HG03280 (cell line): Measurements from ENCODE around the gene DHPS.
"Not testable (repeated sequence)": the region's sequence is repeated elsewhere in the genome, so short reads cannot be mapped to it uniquely, and the experiment has no call there.

Experiments
- ATAC-seq: cut with Tn5 transposase; IDR thresholded peaks from one replicate; pipeline ENCODE4 v1.9.1; 2021; ENCODE audit warnings: mild to moderate bottlenecking, moderate library complexity; ENCODE audit not compliant: unreplicated experiment

DHPS gene

DNA sequence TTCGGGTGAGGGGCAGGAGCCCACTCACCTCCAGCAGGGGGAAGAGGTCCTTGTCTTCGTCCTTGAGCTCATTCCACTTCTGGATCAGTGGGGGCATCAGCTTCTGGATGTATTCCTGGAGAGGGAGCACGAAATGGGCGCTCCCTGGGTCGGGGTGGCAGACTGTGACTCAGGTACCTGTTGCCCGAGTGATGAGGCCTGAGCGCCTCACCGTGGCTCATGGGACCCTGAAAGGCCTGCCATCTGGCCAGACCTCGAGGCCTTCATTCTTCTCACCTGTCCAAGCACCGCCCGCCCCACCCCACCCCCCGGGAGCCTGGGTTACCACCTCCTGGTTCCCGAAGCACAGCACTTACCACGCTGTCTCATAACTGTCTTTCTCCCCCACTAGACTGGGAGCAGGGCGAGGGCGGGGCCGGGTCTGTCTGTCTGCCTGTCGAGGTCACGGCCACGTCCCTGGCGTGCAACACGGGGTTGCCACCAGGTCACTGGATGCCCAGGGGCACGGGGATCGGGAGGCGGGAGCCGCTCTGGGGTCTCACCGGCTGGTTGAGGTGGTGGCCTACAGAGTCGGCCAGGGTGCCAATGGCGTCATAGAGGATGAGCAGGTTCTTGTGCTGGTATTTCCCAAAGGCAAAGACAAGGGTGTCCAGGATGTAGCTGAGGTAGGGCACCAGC is 24.1 kb upstream of the DHPS start:
- no peak for ATAC-seq

DNA sequence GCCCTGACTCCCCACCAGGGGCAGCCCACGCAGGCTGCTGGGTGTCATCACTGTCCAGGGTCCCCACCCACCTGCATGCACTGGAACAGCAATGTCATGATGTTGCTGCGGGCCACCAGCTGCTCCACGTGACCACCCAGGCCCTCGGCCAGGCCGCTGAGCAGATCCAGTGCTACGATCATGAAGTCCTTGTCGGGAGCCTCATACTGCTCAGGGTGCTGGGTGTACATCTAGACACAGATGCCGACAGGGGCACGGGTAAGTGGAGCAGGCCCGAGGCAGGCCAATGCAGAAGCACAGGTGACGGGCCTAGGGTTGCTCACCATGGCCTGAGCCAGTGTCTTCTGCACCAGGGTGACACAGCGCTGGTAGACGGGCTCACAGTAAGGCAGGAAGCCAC is 23.5 kb upstream of the DHPS start:
- ATAC-seq: no peak

DNA sequence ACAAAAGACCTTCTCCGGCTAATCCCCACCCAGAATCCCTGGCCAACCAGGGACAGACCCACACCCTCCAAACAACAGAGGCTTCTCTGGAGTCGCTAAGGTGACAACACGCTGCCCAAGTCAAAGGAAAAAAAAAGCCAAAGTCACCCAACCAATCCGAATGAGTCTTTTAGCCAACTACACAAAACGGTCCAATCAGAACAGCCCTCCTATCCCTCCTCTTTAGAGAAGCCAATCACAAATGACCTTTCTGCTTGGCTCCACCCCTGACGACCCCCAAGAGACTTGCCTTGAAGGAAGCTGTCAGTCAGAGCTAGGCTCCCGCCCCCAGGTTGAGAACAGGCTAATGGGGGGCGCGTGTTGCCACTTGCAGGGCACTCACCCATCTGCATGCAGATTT is 21.4 kb upstream of the DHPS start:
- no peak for ATAC-seq

DNA sequence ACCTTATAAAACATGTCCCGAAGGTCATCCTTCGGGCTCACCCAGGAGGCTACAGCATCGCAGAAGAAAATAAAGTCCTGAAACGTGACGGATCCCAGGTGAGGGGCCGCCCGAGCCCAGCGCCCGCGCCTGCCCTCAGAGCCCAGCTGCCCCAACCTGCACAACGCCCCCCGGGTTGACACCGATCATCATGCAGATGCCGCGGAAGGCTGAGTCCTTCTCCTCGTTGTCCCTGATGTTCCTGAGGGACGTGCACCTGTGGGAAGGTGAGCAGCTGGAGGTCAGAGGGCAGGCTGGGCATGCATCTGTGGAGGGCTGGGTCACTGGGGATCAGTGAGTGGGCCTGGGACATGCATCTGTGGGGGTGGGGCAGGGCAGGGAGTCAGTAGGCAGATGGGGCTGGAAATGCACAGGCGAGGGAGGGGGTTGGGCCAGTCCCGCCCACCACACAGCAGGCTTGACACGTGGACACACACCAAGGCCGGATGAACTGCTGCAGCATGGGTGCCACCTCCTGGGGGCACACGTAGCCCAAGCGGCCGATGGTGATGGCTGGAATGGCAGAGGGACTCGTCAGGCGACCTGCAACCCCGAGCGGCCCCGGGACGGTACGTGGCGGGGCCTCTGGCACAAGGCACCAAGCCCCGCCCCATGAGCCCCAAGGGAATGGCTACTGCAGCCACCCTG is 20.1 kb upstream of the DHPS start:
- no peak for ATAC-seq

DNA sequence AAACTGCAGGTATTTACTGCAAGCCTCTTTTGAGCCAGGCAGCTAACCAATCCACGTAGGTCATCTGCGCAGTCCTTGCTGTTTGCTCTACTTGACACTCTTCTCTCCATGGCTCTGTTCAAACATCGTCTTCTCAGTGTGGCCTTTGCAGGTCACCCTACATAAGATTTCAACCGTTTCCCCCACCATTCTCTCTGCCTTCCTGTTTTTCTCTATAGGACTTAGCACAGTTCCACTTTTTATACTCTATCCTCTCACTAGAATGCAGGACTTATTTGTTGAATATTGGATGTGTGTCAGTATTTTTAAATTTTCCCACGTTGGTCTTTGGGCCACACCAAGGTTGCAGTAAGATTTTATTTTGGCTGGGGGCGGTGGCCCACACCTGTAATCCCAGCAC is 16.5 kb upstream of the DHPS start:
- no peak for ATAC-seq

DNA sequence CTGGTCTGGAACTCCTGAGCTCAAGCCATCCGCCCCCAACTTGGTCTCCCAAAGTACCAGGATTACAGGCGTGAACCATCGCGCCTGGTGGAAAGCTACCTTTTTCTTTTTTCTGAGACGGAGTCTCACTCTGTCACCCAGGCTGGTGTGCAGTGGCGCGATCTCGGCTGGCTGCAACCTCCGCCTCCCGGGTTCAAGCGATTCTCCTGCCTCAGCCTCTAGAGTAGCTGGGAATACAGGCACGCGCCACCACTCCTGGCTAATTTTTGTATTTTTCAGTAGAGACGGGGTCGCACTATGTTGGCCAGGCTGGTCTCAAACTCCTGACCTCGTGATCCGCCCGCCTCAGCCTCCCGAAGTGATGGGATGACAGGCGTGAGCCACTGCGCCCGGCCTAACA is 15.7 kb upstream of the DHPS start:
- not testable (repeated sequence) for ATAC-seq

DNA sequence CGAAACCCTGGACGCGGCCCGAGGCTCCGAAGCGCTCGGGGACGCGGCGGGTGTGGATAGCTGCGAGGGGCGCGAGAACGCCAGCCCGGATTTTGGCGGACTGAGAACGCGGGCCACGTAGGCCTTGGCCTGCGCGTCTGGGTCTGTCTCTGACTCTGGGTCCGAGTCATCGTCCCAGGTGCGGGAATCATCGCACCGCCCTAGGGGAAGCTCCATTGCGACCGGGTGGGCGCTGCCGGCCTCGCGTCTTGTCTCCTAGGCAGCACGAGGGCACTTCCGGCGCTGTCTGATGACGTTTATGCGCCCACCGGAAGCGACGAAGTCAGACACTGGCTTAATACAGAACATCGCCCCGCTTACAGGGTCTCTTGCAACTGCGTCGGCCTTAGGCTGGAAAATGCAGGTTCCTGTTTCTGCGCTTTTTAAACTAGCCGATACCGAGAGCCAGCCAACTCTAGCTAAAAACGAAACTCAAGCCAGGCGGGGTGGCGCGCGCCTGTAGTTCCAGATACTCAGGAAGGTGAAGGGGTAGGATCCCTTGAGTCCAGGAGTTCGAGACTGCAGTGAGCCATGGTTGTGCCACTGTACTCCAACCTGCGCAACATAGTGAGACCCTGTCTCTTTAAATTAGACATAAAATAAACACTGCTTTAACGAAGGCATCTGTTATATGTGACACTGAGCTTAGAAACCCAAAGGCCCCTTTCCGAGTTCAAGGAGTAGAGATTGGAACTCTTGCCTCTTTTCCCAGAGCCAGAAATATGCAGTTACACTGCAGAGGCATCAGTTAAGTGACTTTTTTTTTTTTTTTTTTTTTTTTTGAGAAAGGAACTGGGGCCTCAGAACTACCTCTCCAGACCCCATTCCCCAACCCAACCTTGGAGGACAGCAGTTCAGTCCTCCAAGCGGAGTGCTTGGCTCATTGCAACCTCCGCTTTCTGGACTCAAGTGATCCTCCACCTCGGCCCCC is 15.0 kb upstream of the DHPS start, which contains the start of gene FBXW9:
Gene FBXW9, minus strand, starts transcription at position 266 of the 970 bp plus-strand sequence. Its CDS starts 50 bp downstream, at position 216.
- ATAC-seq: peak; percentile 79

DNA sequence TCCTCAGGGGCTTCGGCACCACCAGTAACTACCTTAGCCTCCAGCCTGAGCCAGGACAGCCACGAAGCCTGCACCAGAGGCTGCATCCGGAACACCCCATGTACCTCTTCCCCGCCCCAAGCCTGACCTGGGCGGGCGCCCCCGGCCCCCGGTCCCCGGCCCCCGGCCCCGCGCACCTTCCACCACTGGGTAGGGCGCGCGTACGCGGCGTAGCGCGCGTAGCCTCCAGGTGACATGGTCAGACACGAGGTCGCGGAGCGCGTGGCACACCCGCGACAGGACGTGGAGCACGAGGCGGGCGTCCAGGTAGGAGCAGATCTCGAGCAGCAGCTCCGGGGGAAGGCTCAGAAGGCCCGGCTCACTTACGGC is 14.3 kb upstream of the DHPS start:
- ATAC-seq: peak; percentile 26

DNA sequence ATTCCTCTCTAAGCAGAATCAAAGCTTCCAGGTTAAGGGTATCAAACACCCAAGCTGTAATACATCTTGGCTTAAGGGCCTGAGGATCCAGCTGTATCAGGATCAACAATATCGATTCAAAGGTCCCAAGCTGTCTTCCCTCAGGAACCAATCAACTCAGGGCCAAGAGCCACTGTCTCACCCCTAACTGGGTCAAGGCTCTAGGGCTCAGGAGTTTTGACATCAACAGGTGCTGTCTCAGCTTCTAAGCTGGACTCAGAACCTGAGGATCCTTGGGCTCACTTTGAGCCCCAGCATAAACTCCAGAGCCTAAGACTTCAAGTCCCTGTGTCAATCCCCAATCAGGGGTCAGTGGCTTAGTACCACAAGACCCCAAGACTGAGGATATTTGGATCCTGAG is 13.8 kb upstream of the DHPS start:
- no peak for ATAC-seq

DNA sequence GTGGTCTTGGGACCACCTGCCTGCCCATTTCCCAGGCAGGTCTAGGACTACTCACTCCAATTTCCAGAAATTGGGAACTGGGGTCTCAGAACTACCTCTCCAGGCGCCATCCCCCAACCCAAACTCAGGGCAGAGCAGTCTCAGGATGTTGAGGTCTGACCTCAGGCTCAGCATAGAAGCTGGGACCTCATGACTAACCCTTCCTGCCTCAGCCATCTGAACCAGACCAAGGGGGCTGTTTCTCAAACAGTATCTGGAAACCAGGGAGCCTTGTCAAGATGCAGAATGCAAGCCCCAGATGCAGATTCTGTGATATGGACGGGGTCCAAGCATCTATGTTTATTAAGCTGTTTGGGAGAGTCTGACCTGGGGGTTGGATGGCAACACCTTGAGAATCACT is 13.4 kb upstream of the DHPS start:
- ATAC-seq: no peak

DNA sequence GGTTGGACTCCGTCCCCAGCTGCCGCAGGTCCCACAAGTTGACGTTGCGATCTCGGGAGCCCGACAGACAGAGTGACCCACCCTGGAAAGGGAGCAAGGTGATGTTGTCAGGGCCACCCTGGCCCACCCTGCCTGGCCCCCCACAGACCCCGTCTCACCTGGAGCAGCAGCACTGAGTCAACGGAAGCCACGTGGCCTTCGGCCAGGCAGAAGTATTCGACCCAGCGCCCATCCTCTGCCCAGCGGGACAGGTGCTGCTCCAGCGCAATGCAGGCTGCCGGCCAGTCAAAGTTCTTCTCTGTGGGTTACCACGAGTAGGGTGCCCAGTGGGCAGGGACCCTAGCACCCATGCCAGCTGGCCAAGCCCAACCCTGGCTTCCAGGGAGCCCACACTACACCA is 13.0 kb upstream of the DHPS start:
- ATAC-seq: no peak

DNA sequence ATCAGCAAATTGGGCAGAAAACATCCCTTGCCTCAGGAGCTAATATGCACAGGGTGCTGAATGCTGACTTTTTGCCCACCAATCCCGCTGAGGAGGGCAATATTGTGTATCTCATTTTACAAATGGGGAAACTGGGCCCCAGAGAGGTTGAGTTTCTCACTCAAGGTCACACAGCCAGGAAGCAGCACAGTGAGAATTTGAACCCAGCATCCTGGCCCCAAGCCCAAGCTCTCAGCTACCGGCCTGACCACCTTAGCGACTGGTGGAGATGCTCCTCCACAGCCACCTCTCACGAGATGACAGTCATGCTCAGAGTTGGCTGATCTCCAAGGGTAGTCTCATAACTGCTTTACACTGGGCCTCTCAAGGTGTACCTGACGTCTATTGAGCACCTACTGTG is 11.3 kb upstream of the DHPS start:
- no peak for ATAC-seq

DNA sequence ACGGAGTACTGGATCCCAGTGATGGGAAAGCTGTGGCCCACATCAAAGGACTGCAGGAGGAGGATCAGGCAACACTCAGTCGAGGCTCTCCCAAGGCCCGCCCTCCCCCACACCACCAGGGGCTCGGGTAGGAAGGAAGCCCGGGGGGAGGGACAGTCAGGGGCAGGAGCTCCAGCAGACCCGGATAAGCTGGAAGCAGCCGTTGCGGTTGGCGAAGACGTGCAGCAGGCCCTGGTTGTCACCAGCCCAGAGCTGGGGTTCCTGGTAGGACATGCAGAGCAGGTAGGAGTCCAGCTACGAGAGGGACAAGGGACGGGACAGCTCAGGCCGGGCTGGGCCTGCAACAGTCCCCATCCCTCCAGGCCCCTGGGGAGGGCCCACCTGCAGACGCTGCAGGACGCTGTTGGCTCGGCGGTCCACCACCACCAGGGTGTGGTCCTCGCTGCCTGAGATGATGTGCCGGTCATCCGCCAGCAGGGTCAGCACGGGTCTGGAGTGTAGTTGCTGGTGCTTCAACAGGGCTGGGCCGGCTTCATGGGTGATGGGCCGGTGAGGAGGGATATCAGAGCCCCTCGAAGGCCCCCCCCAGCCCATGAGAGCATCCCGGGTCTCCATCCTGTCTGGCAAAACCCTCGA is 8.0 kb upstream of the DHPS start:
- no peak for ATAC-seq

DNA sequence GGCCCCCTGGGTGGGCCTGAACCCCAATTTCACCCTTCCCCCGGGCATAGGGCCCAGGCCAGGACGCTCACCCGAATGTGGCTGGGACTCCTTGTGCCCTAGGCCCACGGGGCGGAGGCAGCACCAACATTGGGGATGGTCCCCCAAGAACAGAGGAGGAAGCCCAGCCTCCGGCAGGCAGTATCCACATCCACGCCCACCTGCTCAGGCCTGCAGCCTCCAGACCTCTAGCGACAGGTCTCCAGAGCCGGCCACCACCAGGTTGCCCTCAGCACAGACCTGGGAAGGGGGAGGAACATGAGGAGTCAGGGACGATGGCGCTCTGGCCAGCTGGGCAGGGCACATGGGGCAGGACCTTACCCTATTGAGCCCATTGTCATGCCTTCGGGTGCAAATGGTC is 7.3 kb upstream of the DHPS start:
- no peak for ATAC-seq

DNA sequence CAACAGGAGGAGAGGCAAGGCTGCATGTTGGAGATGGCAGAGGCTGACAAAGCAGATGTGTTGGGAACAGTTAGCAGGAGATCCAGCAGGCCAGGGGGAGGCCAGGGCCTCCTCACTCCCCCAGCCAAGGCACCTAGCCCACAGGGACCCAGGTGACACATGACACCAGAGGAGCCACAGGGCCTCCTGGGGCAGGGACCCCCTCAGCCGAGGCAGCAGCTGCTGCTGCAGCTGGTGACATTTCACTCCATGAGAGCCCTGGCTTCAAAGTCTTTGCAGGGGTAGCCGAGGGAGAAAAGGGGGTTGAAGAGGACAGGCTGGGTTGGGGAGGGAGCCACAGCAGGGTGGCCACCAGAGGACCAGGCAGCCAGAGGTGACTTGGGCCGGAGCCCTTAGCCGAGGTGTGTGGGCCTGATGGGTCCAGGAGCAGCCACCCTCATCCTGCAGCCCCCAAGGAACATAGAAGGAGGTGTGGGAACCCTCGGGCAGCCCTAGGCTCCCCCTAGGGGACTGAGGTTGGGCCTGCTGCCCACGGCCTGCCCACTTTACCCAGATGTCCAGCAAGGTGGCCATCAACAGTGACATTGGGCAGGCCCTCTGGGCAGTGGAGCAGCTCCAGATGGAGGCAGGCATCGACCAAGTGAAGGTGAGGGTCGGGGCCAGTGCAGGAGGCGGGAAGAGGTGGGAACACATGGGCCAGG is 6.0 kb upstream of the DHPS start, which contains the start of gene GNG14:
Gene GNG14, plus strand, starts transcription at position 503 of the 701 bp plus-strand sequence. Its CDS starts 51 bp downstream, at position 554.
- ATAC-seq: no peak

DNA sequence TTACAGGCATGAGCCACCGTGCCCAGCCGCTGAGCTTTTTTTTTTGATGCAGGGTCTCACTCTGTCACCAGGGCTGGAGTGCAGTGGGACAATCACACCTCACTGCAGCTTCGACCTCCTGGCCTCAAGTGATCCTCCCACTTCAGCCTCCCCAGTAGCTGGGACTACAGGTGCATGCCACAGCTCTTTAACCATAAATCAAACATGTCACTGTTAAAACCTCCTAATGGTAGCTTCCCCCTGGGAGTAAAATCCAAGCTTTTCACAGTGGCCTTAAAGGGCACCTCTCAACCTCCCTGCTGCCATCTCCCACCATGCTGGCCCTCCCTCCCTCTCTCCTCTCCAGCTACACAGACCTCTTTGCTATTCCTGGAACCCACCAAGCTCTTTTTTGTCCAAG is 4.2 kb upstream of the DHPS start:
- ATAC-seq: no peak

DNA sequence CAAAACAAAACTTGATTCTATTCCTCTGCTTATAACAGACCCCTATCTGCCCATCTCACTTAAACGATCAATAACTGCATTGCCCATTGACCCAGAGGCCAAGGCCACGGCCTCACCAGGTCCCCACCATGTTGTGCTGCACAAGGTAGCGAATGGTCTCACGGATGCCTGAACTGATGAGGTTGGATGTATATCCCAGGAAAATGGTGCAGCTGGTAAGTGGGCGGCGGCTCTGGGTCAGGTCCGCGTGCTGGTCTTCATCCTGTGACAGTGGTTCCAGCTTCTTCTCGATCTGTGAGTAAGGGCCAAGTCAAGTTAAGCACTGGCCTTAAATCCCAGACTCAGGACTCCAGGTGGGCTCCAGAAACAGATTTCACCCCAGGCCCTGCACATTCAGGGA is 1.6 kb downstream of the DHPS start:
- ATAC-seq: no peak

DNA sequence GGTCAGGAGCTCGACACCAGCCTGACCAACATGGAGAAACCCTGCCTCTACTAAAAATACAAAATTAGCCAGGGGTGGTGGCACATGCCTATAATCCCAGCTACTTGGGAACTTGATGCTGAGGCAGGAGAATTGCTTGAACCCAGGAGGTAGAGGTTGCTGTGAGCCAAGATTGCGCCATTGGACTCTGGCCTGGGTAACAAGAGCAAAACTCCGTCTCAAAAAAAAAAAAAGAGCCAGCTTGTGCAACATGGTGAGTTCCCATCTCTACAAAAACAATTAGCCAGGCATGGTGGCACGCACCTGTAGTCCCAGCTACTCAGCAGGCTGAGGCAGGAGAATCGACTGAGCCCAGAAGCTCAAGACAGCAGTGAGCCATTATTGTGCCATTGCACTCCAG is 3.6 kb downstream of the DHPS start:
- not testable (repeated sequence) for ATAC-seq

DNA sequence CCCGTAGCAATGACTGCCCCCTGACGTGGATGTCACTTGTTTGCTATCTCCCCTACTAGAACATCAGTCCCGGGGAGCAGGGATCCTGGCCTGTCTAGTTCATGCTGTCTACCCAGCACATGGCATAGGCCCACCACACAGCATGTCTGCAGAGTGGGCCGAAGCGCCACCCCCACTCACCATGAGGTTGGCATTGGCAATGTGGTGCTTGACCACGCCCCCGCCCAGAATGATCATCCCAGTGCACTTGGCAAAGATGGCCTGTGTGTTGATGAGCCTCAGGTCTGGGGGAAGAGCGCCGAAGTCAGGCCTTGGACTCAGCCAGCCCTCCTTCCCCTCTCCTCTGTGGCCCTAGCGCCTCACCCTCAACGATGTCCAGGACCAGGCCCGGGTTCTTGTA is 4.8 kb downstream of the DHPS start:
- no peak for ATAC-seq

DNA sequence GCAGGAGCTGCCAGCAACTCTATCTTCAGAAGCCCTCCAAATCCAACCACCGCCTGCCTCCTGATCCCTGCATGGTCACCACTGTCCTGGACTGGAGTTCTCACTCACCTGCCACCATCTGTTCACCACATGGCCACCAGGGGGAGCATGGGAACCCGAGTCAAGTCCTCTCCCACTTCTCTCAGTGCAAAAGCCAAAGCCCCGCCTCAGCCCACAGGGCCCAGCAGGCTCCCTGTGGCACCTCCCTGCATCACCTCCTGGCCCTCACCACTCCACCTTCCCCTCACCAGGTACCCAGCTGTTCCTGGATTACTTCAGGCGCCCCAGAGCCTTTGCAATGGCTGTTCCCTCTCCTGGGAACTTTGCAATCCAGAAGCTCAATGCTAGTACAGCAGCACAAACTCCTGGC is 5.3 kb downstream of the DHPS start:
- no peak for ATAC-seq
